Left lung (tissue), 10 donors: Measurements from ENCODE around the gene NID2. TPM values are rescaled to one million over a fixed set of nuclear protein-coding genes. Genes with fewer than 3 reads are reported as not detected.
A peak's percentile ranks its signal among the peaks of the same experiment; 100 is the strongest.

ENCODE experiments used
- ATAC-seq: fragments of 200-7000 bp; cut with Tn5 transposase; one replicate; pipeline ENCODE4 v1.9.1; 2020; ENCODE audit warnings: moderate library complexity
- DNase-seq, 4 donors: peaks; one replicate each; pipeline ENCODE4 v3.0.0-alpha.2; 2013 to 2020
- H3K27ac ChIP-seq, 2 donors: fragments of 200-600 bp; sonication (generic) in 1 of 2; one replicate each; pipeline versions ENCODE4 v1.5.0 to v1.8.0; 2020 to 2021
- H3K27me3 ChIP-seq, 2 donors: fragments of 200-600 bp; sonication (generic) in 1 of 2; one replicate each; pipeline versions ENCODE4 v1.5.0 to v1.8.0; 2020 to 2021
- H3K36me3 ChIP-seq, 2 donors: fragments of 200-600 bp; sonication (generic) in 1 of 2; one replicate each; pipeline versions ENCODE4 v1.5.0 to v1.8.0; 2020 to 2021
- H3K4me1 ChIP-seq, 2 donors: fragments of 200-600 bp; one replicate each; pipeline ENCODE4 v1.8.0; 2021
- H3K4me3 ChIP-seq, 2 donors: fragments of 200-600 bp; sonication (generic) in 1 of 2; one replicate each; pipeline versions ENCODE4 v1.5.0 to v1.8.0; 2020 to 2021; ENCODE audit warnings: mild to moderate bottlenecking in 1 of 2
- H3K9me3 ChIP-seq, 2 donors: fragments of 200-600 bp; sonication (generic) in 1 of 2; one replicate each; pipeline versions ENCODE4 v1.5.0 to v1.8.0; 2020 to 2021
- CTCF ChIP-seq, 2 donors: fragments of 200-600 bp; sonication (generic) in 1 of 2; IDR thresholded peaks; one replicate each; pipeline versions ENCODE4 v1.5.0 to v1.8.0; 2021; ENCODE audit warnings: antibody characterized with exemption in 2 of 2
- intact Hi-C, 2 donors: fragments of 100-400 bp; cut with DNase I; formaldehyde crosslinking; loops; one replicate each; pipeline versions ENCODE4 v1.11.2 to v1.14.2; 2022
- polyA plus RNA-seq, 6 donors: library from polyadenylated mRNA; unstranded; fragments of 120-200 nt; gene quantifications; one replicate each; pipeline ENCODE4 v1.2.1, GENCODE V29; 2013; ENCODE audit not compliant: insufficient read length in 6 of 6
- total RNA-seq, 2 donors: library from RNA; stranded (reverse); fragmentation: NEBNext Ultra II Directional; extraction: Animal tissue kit (Norgen Biotek cat#: 25700); gene quantifications; one replicate each; pipeline ENCODE4 v1.2.1, GENCODE V29; 2021
- donor health status: DM: no; HTN: yes; CAD: no.
- donor health status: DM: no; HTN: no; CAD: no.

Gene NID2
- total and polyA plus RNA-seq, 8 donors: 25.0 to 593 (median 235) TPM

GRCh38 chr14:52053044-52053443, 15.8 kb downstream of the NID2 start:
- Histone ChIP-seq H3K4me3 (no peak overlapping the region), H3K36me3 (no peaks in the 10 kb centered on the region), H3K27me3 (no peaks in the 10 kb centered on the region), H3K4me1 (no peaks in the 10 kb centered on the region), H3K27ac (peak overlapping the region in 1 of 2 donors; percentile 62), H3K9me3 (no peaks in the 10 kb centered on the region)
- TF ChIP-seq CTCF (IDR thresholded peaks at IDR 0.05): no peak
- peak; percentile 56 for ATAC-seq
- intact Hi-C loops: no loop called here
- no peak for DNase-seq

- no peak for DNase-seq
- no peak overlapping the region for H3K4me3 ChIP-seq
- no peaks in the 10 kb centered on the region for H3K9me3 ChIP-seq
- H3K4me1 ChIP-seq: no peaks in the 10 kb centered on the region
- TF ChIP-seq CTCF (IDR thresholded peaks at IDR 0.05): no peak
- H3K27ac ChIP-seq: peak overlapping the region; percentile 41 to 62
- intact Hi-C loops: no loop called here
- no peaks in the 10 kb centered on the region for H3K27me3 ChIP-seq
- no peaks in the 10 kb centered on the region for H3K36me3 ChIP-seq
- peak; percentile 58 for ATAC-seq
Observed at GRCh38 chr14:52052288-52052943, 16.4 kb downstream of the NID2 start.

- DNase-seq: no peak
- peak overlapping the region in 1 of 2 donors; percentile 26 for H3K27ac ChIP-seq
- H3K4me1 ChIP-seq: no peaks in the 10 kb centered on the region
- H3K36me3 ChIP-seq: no peaks in the 10 kb centered on the region
- H3K9me3 ChIP-seq: no peaks in the 10 kb centered on the region
- no peak for ATAC-seq
- TF ChIP-seq CTCF (IDR thresholded peaks at IDR 0.05): no peak
- no peak overlapping the region for H3K4me3 ChIP-seq
- no peaks in the 10 kb centered on the region for H3K27me3 ChIP-seq
- intact Hi-C loops: no loop called here
Observed at GRCh38 chr14:52051871-52052270, 17.0 kb downstream of the NID2 start.

GRCh38 chr14:52051251-52051650, 17.6 kb downstream of the NID2 start:
- Histone ChIP-seq H3K9me3 (no peaks in the 10 kb centered on the region), H3K27me3 (no peaks in the 10 kb centered on the region), H3K36me3 (no peaks in the 10 kb centered on the region), H3K27ac (no peak overlapping the region), H3K4me3 (no peak overlapping the region), H3K4me1 (peaks cover 0 to 3% of the 10 kb centered on the region in 2 donors)
- no peak for TF ChIP-seq CTCF (IDR thresholded peaks at IDR 0.05)
- no peak for DNase-seq
- ATAC-seq: no peak
- intact Hi-C loops: no loop called here

- no peak overlapping the region for H3K27ac ChIP-seq
- no peak for TF ChIP-seq CTCF (IDR thresholded peaks at IDR 0.05)
- no peak overlapping the region for H3K4me3 ChIP-seq
- intact Hi-C loops: no loop called here
- H3K9me3 ChIP-seq: no peaks in the 10 kb centered on the region
- H3K36me3 ChIP-seq: no peaks in the 10 kb centered on the region
- no peaks in the 10 kb centered on the region for H3K27me3 ChIP-seq
- no peak for ATAC-seq
- no peak for DNase-seq
- peaks cover 0 to 4% of the 10 kb centered on the region in 2 donors for H3K4me1 ChIP-seq
Observed at GRCh38 chr14:52049721-52050588, 18.9 kb downstream of the NID2 start.
